Renal cortical epithelial cell (primary cell): ENCODE results near the gene TMEM150A. TPM values are rescaled to one million over a fixed set of nuclear protein-coding genes. Genes with fewer than 3 reads are reported as not detected.
"Not testable (repeated sequence)": the region's sequence is repeated elsewhere in the genome, so short reads cannot be mapped to it uniquely, and the experiment has no call there.

Experiments used
- DNase-seq: peaks from one replicate; pipeline ENCODE4 v3.0.0-alpha.2; 2011; ENCODE audit warnings: low read depth
- total RNA-seq: library from RNA; depleted of rRNA; stranded (reverse); fragments of >200 nt; gene quantifications from 2 replicates; pipeline ENCODE4 v1.2.3, GENCODE V29; 2014

The TMEM150A gene
- total RNA-seq, 1 donor from 2014 or later: 13.6 TPM

DNA sequence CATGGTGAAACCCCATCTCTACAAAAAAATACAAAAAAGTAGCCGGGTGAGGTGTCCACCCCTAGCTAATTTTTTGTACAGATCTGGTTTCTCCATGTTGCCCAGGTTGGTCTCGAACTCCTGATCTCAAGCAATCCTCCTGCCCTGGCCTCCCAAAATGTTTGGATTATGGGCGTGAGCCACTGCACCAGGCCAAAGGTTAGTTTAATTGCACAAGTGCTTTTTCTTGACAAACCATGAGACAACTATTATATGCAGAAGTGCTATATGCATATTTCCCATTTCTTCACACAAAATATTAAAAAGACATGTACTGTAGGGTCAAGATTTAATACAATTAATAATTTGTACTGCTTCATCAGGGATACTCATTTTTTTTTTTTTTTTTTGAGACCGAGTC, 36.2 kb downstream of the TMEM150A start:
- no peak for DNase-seq

DNA sequence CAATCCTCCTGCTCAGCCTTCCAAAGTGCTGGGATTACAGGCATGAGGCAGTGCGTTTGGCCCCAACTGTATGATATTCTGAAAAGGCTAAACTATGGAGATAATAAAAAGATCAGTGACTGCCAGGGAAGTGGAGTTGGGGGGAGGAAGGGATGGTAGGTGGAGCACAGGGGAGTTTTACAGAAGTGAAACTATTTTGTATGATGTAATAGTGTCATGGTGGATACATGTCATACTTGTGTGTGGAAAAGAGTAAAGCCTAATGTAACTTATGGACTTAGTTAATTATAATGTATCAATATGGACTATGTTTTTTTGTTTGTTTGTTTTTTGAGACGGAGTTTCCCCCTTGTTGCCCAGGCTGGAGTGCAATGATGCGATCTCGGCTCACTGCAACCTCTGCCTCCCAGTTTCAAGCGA, 38.3 kb downstream of the TMEM150A start:
- DNase-seq: no peak

DNA sequence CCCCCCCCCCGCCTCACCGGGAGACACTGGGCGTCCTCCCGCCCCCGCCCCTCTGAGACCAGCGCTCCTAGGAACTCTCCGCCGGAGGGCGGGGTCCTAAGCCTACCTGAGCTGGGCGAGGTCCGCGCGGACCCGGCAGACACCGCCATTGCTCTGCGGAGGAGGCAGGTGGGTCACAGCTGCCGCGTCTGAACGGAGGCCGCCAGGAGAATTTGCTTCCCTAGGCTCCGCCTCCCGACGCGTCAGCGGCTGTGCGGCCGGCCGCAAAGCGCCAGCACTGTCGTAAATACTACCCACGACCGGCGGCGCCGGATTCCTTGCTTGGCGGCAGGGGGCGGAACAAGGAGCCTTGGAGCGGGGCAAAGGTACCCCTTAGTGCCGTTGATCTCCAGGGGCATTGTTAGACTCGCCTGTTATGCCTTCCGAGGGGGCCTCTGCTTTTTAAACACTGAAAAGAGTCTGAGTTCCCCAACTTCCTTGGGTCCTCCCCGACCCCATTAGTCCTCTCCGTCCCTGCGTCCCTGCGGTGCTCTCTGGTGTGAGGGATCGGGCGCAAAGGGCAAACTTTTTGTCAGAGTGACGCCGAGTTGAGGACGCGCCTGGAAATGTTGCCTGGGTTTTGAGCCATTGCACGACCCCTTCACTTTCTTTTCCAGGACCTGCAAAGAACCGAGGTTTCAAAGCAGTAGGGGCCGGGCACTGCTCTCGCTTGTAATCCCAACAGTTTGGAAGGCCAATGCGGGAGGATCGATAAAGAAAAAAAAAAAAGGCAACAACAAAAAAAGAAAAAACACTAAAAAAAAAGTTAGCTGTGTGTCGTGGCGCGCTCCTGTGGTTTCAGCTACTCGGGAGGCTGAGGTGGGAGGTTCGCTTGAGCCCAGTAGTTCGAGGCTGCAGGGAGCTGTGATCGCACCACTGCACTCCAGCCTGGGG, 41.0 kb downstream of the TMEM150A start, which contains the start of gene GGCX:
GGCX (minus strand) TSS at position 214 of the 933 bp plus-strand sequence; CDS start at position 149, 65 bp downstream.
- peak; percentile 85 for DNase-seq

DNA sequence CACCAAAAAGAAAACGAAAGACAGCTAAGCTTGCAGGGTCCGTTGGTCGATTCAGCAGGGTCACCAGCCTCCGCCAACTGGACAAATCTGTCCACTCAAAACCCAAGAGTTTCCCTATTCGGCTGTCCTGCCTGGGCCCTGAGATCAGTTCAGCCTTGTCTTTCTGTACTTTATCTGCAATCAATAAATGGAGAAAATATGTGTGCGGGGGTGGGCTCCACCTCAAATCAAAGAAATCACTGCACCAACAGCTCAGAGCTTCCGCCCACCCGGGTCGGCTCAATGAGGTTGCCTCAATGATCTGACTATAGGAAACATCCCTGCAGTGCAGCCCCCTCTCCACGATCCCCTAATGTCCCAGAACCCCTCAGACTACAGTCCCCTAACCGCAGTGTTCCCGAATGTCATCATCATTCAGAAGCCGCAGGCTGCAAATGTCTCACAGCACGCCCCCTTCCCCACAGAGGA, 41.7 kb downstream of the TMEM150A start:
- DNase-seq: no peak

DNA sequence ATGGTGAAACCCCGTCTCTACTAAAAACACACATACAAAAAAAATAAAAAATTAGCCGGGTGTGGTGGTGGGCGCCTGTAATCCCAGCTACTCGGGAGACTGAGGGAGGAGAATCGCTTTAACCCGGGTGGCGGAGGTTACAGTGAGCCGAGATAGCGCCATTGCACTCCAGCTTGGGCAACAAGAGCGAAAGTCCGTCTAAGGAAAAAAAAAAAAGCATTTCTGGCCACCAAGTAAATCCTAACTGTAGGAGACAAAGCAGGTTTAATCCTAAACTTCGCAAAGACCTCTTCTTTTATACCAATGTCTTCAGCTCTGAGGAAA, 42.1 kb downstream of the TMEM150A start:
- DNase-seq: not testable (repeated sequence)

DNA sequence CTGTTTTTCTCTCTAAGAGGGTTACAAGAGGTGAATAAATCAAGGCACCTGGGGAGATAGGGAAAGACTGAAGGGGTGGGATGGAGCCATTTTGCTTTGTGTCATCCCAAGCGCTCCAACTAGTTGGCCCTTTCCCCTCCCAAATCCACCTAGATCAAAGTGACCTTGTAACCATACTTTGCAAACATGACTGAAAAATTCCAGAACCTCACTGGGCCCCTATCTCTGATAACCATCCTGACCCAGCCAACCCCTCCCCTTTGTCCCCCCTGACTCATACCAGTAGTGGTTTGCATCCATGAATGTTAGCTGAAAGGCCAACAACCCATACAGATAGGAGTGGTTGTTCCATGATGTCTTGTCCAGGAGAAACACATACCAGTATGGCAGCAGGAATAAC, 44.3 kb downstream of the TMEM150A start:
- no peak for DNase-seq

DNA sequence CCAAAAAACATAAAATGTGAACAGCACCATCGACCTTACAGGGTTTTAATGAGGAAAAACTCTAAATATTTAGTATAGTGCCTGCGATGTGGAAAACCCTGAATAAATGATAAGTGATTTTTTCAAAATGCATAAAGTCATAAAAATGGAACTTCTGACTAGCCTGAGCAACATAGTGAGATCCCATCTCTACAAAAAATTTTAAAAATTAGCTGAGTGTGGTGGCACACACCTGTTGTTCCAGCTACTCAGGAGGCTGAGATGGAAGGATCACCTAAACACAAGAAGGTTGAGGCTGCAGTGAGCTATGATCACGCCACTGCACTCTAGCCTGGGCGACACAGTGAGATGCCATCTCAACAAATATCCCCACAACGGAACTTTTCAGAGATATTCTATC, 45.4 kb downstream of the TMEM150A start:
- DNase-seq: no peak

DNA sequence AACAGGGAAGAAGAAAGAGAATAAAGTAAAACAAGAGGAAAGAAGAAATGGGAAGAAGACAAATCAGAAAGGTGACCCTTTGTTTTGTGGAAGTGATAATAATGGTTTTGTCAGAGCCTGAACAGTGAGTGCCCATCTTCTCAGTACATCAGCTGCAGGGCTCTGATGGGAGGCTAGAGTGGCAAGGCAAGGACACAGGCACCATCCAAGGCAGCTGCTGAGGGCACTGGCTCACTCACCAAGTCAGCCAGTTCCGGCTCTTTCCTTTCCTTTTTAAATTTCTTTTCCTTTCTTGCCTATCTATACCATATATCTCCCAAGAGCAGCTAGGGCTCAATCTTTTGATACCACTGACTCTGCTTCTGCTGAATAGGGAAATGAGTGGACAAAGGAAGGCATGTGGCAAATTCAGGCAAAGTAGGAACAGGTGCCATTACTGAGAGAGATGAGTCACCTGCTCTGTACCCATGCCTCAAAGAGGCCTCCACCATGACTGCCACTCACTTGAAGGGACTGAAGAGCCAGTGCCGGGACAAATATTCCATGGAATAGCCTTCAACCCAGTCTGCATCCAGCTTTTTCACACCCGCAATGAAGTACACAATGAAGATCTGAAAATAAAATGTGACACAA, 47.4 kb downstream of the TMEM150A start:
- no peak for DNase-seq

DNA sequence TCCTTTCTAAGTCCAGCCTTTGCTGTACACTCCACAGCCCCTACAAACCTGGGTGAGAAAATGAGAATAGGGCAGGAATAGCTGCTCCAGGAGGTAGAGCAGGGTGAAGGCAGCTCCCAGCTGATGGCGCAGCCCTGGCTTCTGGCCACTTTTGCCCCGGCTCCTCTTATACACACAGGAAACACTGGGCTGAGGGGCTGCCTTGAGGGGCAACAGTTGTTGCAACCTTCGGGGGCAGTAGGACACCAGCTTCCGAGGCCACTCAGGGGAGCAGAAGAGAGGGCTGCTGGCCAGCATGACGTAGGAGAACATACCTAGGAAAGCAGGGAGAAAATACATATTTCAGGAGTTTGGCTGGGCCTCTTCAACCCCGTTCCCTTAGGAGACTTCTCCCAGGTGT, 49.3 kb downstream of the TMEM150A start:
- DNase-seq: no peak

DNA sequence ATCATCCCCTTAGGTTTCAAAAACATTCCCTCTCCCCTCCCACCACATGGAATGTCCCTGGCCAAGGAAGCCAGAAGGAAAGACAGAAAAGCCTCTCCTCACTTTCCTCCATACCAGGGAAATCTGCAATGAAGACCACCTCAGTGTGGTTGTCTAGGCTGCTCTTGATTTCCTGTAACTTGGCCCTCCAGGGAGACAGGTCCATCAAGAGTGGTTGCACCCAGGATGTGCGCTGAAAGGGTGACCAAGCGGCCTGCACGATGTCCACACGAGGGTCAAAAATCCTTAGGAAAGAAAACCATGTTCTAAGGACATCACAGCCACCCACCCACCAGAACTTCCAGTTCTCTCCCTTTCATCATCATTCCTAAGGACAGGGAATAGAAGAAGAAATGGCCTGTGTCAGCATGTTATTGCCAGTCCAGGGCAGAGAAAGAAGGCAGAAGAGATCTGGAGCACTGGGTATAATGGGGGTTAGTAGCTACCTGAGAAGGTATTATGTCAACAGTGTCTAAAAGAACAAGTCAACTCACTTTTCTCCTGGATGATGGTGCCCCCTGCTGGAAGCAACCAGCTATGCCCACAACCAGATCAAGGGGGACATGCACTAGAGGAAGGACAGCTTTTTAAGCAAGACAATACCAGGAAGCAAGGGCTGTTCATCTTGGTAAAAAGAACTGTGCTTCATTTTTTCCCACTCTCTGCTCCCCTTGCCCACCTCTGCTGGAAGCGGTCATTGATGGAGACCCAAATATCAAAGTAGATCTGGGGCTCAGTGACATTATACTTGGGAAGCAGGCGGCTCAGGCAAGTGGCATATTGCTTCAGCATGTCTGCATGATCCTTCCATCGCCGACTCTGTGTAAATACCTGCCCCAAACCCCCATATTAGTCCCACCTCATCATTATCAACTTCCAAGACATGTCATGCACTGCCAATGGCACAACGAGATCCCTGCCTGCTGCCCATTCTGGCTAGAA, 50.5 kb downstream of the TMEM150A start:
- peak; percentile 77 for DNase-seq

DNA sequence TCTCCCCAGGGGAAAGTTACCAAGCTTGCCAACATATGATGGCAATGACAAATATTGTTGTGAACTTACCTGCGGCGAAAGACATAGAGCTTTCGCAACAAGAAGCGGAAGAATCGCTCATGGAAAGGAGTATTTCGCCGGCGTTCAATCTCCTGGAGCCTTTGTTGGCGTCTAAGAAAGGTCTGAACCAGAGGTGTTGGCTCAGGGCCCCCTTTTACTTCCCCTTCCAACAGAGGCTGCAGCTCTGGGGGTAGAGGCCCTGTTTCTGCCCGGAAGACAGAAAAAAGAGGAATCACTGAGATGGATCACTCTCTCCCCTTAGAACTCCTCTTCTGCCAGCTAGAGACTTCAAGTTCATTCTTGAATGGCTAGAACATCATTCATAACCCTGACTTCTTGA, 52.0 kb downstream of the TMEM150A start:
- DNase-seq: no peak

DNA sequence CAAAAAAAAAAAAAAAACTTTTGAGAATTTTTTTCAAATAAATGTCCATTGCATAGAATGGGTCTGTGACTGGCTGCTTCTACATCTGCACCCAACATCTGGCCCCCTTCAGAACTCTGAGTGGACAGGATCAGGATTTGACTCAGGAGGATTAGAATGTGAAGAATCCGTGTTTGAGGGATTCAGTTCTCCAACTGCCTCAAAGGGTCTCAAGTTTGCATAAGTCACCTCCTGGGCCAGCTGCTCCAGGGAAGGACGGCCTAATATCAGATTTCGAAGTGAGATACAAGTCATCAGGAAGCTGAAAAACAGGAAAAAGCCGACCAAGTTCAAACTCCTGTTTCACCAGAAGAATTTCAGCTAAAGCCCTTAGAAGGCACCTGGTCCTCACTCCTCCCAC, 52.7 kb downstream of the TMEM150A start:
- DNase-seq: no peak

DNA sequence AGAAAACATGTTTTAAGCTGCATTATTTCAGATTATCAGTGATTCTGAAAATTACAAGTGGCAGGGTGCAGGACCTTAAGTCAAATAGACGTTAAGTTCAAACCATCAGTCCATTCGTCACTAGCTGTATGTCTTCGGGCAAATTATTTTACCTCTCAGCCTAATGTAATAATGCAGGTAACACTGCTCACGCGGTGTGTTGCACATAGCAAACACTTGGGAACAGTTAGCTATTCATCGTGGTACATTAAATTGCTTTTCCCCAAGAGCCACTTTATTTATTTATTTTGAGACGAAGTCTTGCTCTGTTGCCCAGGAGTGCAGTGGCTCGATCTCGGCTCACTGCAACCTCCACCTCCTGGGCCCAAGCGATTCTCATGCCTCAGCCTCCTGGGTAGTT, 53.4 kb downstream of the TMEM150A start:
- DNase-seq: no peak

DNA sequence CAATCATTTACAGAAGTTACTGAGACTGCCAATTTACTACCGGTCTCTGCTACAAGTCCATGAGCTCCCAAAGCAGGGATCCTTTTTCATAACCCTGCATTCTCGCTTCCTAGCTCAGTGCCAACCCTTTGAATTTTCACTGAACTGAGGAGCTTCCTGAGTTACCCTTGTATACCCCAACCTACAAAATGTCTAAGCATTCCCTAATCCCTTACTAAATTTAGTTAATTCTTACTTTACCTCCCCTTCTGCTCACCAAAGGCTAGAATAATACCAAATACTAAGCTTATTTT, 53.9 kb downstream of the TMEM150A start:
- peak; percentile 31 for DNase-seq

Other genes starting within 250 kb of the TMEM150A start
- 79.7 and 91.5 TPM in 2 replicates for gene RETSAT, start 248.2 kb downstream of the TMEM150A start, total RNA-seq
- gene ELMOD3, start 247.9 kb downstream of the TMEM150A start, total RNA-seq: 17.5 and 18.6 TPM in 2 replicates
- 295 and 502 TPM in 2 replicates for gene CAPG, start 192.3 kb downstream of the TMEM150A start, total RNA-seq
- 0.40 TPM in 1 of 2 replicates, not detected in the other for gene SH2D6, start 184.0 kb downstream of the TMEM150A start, total RNA-seq
- 54.9 and 292 TPM in 2 replicates for gene MAT2A, start 63.5 kb downstream of the TMEM150A start, total RNA-seq
- 32.6 and 51.4 TPM in 2 replicates for gene GGCX, start 41.2 kb downstream of the TMEM150A start, total RNA-seq
- gene VAMP8, start 25.1 kb downstream of the TMEM150A start, total RNA-seq: 47.0 and 103 TPM in 2 replicates
- 1.6 and 5.6 TPM in 2 replicates for gene VAMP5, start 18.3 kb downstream of the TMEM150A start, total RNA-seq
- gene RNF181, start 7.0 kb downstream of the TMEM150A start, total RNA-seq: 163 and 434 TPM in 2 replicates
- 13.3 and 18.9 TPM in 2 replicates for gene C2orf68, start 9.4 kb upstream of the TMEM150A start, total RNA-seq
- 37.2 and 38.7 TPM in 2 replicates for gene USP39, start 13.5 kb upstream of the TMEM150A start, total RNA-seq
- gene SFTPB, start 65.5 kb upstream of the TMEM150A start, total RNA-seq: not detected in 2 replicates
- gene GNLY, start 91.7 kb upstream of the TMEM150A start, total RNA-seq: not detected in 2 replicates
- gene ATOH8, start 151.3 kb upstream of the TMEM150A start, total RNA-seq: 4.3 and 12.9 TPM in 2 replicates